Mesendoderm (in vitro differentiated cells): ENCODE results near the gene OTULINL.

Experiments
- DNase-seq: peaks from one replicate; pipeline ENCODE4 v3.0.0; 2013
- H2AK5ac ChIP-seq: 2 replicates; pipeline ENCODE4 v1.6.1; 2013; ENCODE audit warnings: low read length, inconsistent platforms
- H2BK120ac ChIP-seq: 2 replicates; pipeline ENCODE4 v1.6.1; 2013; ENCODE audit warnings: low read depth, mild to moderate bottlenecking, low read length, moderate library complexity, mixed read lengths
- H2BK15ac ChIP-seq: replicated peaks from 2 replicates; pipeline ENCODE4 v1.6.1; 2013; ENCODE audit warnings: low read depth, mild to moderate bottlenecking, moderate library complexity
- H2BK5ac ChIP-seq: 2 replicates; pipeline ENCODE4 v1.6.1; 2013; ENCODE audit warnings: low read length, inconsistent platforms
- H3K18ac ChIP-seq: 2 replicates; pipeline ENCODE4 v1.6.1; 2013; ENCODE audit warnings: mild to moderate bottlenecking, low read length, mixed read lengths
- H3K23ac ChIP-seq: one replicate; pipeline ENCODE4 v1.6.1; 2013; ENCODE audit warnings: low read length
- H3K27ac ChIP-seq: 2 replicates; pipeline ENCODE4 v1.5.1; 2013; ENCODE audit warnings: low read depth, mild to moderate bottlenecking, inconsistent platforms, low read length, moderate library complexity
- H3K27me3 ChIP-seq: 2 replicates; pipeline ENCODE4 v1.6.1; 2013; ENCODE audit warnings: low read length, control low read depth, mild to moderate bottlenecking, inconsistent platforms; ENCODE audit not compliant: insufficient read depth, poor library complexity
- H3K36me3 ChIP-seq: 2 replicates; pipeline ENCODE4 v1.6.1; 2013; ENCODE audit warnings: low read length, inconsistent platforms; ENCODE audit not compliant: control insufficient read depth, insufficient read depth
- H3K4ac ChIP-seq: one replicate; pipeline ENCODE4 v1.6.1; 2013; ENCODE audit warnings: low read depth, mild to moderate bottlenecking, low read length, moderate library complexity
- H3K4me1 ChIP-seq: 2 replicates; pipeline ENCODE4 v1.6.1; 2013; ENCODE audit warnings: low read depth, low read length, inconsistent platforms; ENCODE audit not compliant: control insufficient read depth
- H3K4me2 ChIP-seq: 2 replicates; pipeline ENCODE4 v1.6.1; 2013; ENCODE audit warnings: low read length
- H3K4me3 ChIP-seq: 2 replicates; pipeline ENCODE4 v1.5.1; 2013; ENCODE audit warnings: mild to moderate bottlenecking, low read length
- H3K56ac ChIP-seq: one replicate; pipeline ENCODE4 v1.6.1; 2013; ENCODE audit warnings: low read length
- H3K79me1 ChIP-seq: 2 replicates; pipeline ENCODE4 v1.6.1; 2013; ENCODE audit warnings: low read length, inconsistent platforms
- H3K79me2 ChIP-seq: 2 replicates; pipeline ENCODE4 v1.6.1; 2013; ENCODE audit warnings: mild to moderate bottlenecking, low read length; ENCODE audit not compliant: control insufficient read depth, insufficient read depth
- H3K9ac ChIP-seq: 2 replicates; pipeline ENCODE4 v1.6.1; 2013; ENCODE audit warnings: low read length, inconsistent platforms
- H4K5ac ChIP-seq: one replicate; pipeline ENCODE4 v1.6.1; 2013; ENCODE audit warnings: low read length
- H4K8ac ChIP-seq: one replicate; pipeline ENCODE4 v1.6.1; 2013; ENCODE audit warnings: low read depth, mild to moderate bottlenecking, control low read depth, low read length, moderate library complexity
- WGBS: extraction: QIAGEN DNeasy Blood & Tissue Kit; methylation state at CpG from one replicate; pipeline ENCODE4 v1.1.7; 2013; ENCODE audit warnings: low lambda C conversion rate, missing lambda C conversion rate; ENCODE audit not compliant: insufficient coverage; ENCODE audit errors: extremely low coverage; 5-methylcytosine and 5-hydroxymethylcytosine counted together

The OTULINL gene

DNA sequence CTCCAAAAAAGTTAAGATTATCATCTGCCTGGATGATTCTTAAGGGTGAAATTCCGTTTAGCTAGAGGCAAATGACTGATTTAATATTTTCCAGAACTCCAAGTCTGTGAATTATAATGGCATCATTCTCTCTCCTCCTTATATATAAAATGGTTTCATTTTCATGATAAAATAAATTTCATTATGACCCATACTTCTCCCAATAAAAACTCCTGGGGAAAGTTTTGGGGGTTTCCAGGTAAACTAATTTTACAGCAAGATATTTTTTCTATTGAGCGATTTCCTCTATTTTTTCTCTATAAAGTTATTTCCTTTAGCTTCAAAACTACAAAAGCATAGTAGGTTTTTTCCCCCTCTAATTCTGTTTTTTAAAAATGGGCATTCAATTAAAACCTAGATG lies 75.3 kb downstream of the OTULINL start:
- no CpG with 5 or more reads among the region's 2 CpGs for WGBS

DNA sequence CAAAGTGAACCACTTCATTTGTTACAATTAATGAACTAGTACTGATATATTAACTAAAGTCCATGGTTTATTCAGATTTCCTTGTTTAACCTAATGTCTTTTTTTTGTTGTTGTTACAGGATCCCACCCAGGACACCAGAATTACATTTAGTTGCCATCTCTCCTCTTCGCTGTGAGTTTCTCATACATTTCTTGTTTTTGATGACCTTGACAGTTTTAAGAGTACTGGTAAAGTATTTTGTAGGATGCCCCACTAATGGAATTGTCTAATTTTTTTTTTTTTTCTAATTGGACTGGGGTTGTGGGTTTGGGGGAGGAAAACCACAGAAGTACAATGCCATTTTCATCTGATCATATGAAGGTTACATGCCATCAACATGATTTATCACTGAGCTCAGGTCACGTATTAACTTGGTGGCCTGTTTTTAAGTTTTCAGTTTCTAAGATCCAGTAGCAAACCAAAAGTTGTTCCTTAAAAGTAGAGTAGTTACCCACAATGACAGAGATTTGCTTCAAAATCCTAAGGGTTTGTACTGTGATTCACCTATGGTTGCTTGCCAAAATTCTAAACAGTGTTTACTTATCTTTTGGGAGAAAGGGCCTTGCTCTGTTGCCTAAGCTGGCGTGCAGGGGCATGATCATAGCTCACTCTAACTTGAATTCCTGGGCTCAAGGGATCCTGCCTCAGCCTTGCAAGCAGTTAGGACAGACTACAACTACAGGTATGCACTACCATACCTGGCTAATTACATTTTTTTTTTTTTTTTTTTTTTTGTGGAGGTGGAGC lies 78.4 kb downstream of the OTULINL start:
- H3K4me1 ChIP-seq = no peaks in the 10 kb centered on the region
- no peaks in the 10 kb centered on the region for H3K79me2 ChIP-seq
- H4K5ac ChIP-seq = no peak overlapping the region
- no peak overlapping the region for H4K8ac ChIP-seq
- H3K27me3 ChIP-seq = no peaks in the 10 kb centered on the region
- no peaks in the 10 kb centered on the region for H3K36me3 ChIP-seq
- no peak overlapping the region for H3K4ac ChIP-seq
- no peak overlapping the region for H3K56ac ChIP-seq
- no peak overlapping the region for H3K18ac ChIP-seq
- no peak overlapping the region for H2BK15ac ChIP-seq
- H3K27ac ChIP-seq = no peak overlapping the region
- no peak overlapping the region for H3K4me2 ChIP-seq
- H2BK120ac ChIP-seq = no peak overlapping the region
- H3K79me1 ChIP-seq = no peaks in the 10 kb centered on the region
- H3K4me3 ChIP-seq = no peak overlapping the region
- DNase-seq = no peak
- H2AK5ac ChIP-seq = no peak overlapping the region
- no peak overlapping the region for H2BK5ac ChIP-seq
- no CpG with 5 or more reads among the region's 3 CpGs for WGBS
- H3K23ac ChIP-seq = no peak overlapping the region
- no peak overlapping the region for H3K9ac ChIP-seq

More for the DNA sequence above, 75.3 kb downstream of the OTULINL start:
- Histone ChIP-seq H3K4me1 (no peaks in the 10 kb centered on the region), H3K4me2 (no peak overlapping the region), H2AK5ac (no peak overlapping the region), H2BK5ac (no peak overlapping the region), H3K79me1 (no peaks in the 10 kb centered on the region), H3K23ac (no peak overlapping the region), H2BK15ac (no peak overlapping the region), H3K4me3 (no peak overlapping the region), H3K56ac (no peak overlapping the region), H3K9ac (no peak overlapping the region), H4K8ac (no peak overlapping the region), H3K27me3 (no peaks in the 10 kb centered on the region), H3K79me2 (no peaks in the 10 kb centered on the region), H2BK120ac (no peak overlapping the region), H3K27ac (no peak overlapping the region), H3K4ac (no peak overlapping the region), H4K5ac (no peak overlapping the region), H3K36me3 (no peaks in the 10 kb centered on the region), H3K18ac (no peak overlapping the region)
- no peak for DNase-seq

DNA sequence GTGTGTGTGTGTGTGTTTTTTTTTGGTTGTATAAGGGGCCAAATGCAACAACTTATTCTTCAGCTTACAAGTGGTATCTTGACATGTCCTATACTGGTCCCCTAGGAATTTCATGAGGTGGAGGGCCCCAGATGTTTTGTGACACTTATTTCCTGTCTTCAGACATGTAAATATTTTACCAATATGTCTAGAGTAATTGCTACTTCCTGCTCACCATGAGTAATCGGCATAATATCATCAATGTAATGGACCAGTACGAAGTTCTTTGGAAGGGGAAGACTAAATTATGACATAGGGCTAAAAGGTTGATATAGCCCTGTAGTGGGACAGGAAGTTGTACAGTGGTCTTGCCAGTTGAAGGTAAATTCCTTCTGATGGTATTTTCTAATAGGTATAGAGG lies 79.2 kb downstream of the OTULINL start:
- Histone ChIP-seq H3K4me1 (peaks cover 2% of the 10 kb centered on the region), H3K79me1 (peaks cover 2% of the 10 kb centered on the region), H3K27me3 (no peaks in the 10 kb centered on the region), H3K27ac (no peak overlapping the region), H3K36me3 (no peaks in the 10 kb centered on the region), H4K5ac (no peak overlapping the region), H3K18ac (no peak overlapping the region), H2BK15ac (no peak overlapping the region), H3K4me3 (no peak overlapping the region), H3K23ac (no peak overlapping the region), H3K56ac (no peak overlapping the region), H3K9ac (no peak overlapping the region), H3K79me2 (peaks cover under 1% of the 10 kb centered on the region), H2AK5ac (no peak overlapping the region), H3K4ac (no peak overlapping the region), H2BK5ac (no peak overlapping the region), H4K8ac (no peak overlapping the region), H2BK120ac (no peak overlapping the region), H3K4me2 (no peak overlapping the region)
- no CpG with 5 or more reads among the region's 2 CpGs for WGBS
- DNase-seq = no peak
